ENCODE results near the gene RCBTB2.

Gene RCBTB2

DNA sequence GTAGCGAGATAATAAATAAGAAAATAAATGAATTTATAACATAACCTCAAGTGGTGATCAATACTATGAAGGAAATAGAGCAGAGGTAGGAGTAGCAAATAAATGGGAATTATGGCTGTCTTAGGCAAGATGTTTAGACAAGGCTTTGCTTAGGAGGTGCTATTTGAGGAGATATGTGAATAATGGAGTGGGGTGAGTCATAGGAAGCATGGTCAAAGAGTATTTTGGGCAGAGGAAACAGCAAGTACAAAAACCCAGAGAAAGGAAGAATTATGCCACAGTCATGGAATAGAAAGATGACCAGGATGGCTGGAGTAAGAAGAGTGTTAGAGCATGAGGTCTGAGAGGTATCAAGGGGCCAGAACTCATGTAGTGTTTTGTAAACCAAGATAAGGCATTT, 86.4 kb downstream of the RCBTB2 start:
- no peaks in the 10 kb centered on the region for H3K9me2 ChIP-seq (replicated peaks; ENCODE audit: control insufficient read depth, low read length)
- H3K27ac ChIP-seq (ENCODE audit: low read depth, low read length): no peak overlapping the region
- peaks cover 12% of the 10 kb centered on the region; the same call in 1 of the 2 replicates for H3K9me3 ChIP-seq (ENCODE audit: control insufficient read depth, insufficient read depth, low read length)
- TF ChIP-seq, protein P1, sequence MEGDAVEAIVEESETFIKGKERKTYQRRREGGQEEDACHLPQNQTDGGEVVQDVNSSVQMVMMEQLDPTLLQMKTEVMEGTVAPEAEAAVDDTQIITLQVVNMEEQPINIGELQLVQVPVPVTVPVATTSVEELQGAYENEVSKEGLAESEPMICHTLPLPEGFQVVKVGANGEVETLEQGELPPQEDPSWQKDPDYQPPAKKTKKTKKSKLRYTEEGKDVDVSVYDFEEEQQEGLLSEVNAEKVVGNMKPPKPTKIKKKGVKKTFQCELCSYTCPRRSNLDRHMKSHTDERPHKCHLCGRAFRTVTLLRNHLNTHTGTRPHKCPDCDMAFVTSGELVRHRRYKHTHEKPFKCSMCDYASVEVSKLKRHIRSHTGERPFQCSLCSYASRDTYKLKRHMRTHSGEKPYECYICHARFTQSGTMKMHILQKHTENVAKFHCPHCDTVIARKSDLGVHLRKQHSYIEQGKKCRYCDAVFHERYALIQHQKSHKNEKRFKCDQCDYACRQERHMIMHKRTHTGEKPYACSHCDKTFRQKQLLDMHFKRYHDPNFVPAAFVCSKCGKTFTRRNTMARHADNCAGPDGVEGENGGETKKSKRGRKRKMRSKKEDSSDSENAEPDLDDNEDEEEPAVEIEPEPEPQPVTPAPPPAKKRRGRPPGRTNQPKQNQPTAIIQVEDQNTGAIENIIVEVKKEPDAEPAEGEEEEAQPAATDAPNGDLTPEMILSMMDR (IDR thresholded peaks at IDR 0.05; ENCODE audit: low read depth, low read length, poor library complexity, severe bottlenecking): no peak
- no peak for TF ChIP-seq EZH2phosphoT487 (IDR thresholded peaks at IDR 0.05; ENCODE audit: borderline replicate concordance, low read length)
- no peaks in the 10 kb centered on the region for H3K27me3 ChIP-seq (ENCODE audit: control insufficient read depth, low read length)
- H3K4me1 ChIP-seq (ENCODE audit: control insufficient read depth, low read length): no peaks in the 10 kb centered on the region
- H4K20me1 ChIP-seq (ENCODE audit: control insufficient read depth, insufficient read depth, low read depth, low read length): no peaks in the 10 kb centered on the region
- H3K4me2 ChIP-seq (ENCODE audit: low read length): no peak overlapping the region
- peaks cover 39% of the 10 kb centered on the region for H3K79me2 ChIP-seq (ENCODE audit: control insufficient read depth, low read length)
- H3K36me3 ChIP-seq (ENCODE audit: control insufficient read depth, low read length): peaks cover 59% of the 10 kb centered on the region
- no peak overlapping the region for H3K4me3 ChIP-seq (ENCODE audit: low read length)
- no peaks in the 10 kb centered on the region for H3F3A ChIP-seq (ENCODE audit: control insufficient read depth, insufficient read depth)

DNA sequence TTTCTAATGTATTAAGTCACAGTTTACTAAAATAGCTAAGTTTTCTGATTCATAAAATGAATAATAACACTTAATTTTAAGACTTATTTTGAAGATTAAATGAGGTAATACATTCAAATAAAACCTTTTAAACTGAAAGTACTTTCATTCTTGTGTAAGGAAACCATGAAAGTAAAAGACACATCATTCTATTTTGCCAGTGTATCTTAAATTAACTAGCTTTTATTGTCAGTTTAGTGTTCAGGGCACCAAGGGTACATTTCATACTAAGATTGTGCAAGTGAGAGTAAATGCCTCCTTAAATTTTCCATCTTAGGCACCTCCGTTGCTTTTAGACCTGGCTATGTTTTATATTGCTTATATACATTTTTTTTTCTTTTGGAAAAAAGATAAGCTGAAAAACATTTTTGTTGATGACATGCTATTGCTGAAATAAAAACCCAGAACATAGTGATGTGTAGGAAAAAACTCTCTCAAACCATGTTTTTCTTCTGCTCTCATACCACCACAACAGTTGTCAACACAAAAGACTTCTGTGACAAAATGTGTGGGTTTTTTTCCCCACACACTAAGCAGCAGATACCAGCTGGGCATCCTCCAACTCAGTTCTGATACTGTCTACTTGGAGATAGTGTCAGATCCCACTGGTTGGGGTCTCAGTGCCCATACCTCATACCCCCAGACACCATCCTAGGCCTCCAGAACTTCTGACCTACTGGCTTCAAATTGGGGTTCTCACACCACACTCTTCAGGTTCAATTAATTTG, 89.3 kb downstream of the RCBTB2 start:
- H4K20me1 ChIP-seq (ENCODE audit: control insufficient read depth, insufficient read depth, low read depth, low read length): no peaks in the 10 kb centered on the region
- no peaks in the 10 kb centered on the region for H3K9me3 ChIP-seq (ENCODE audit: control insufficient read depth, insufficient read depth, low read length)
- H3K27me3 ChIP-seq (ENCODE audit: control insufficient read depth, low read length): no peaks in the 10 kb centered on the region
- H3K27ac ChIP-seq (ENCODE audit: low read depth, low read length): no peak overlapping the region
- H3K79me2 ChIP-seq (ENCODE audit: control insufficient read depth, low read length): peaks cover 12% of the 10 kb centered on the region
- H3F3A ChIP-seq (ENCODE audit: control insufficient read depth, insufficient read depth): no peaks in the 10 kb centered on the region
- H3K4me1 ChIP-seq (ENCODE audit: control insufficient read depth, low read length): no peaks in the 10 kb centered on the region
- no peak for TF ChIP-seq EZH2phosphoT487 (IDR thresholded peaks at IDR 0.05; ENCODE audit: borderline replicate concordance, low read length)
- TF ChIP-seq, protein P1 (IDR thresholded peaks at IDR 0.05; ENCODE audit: low read depth, low read length, poor library complexity, severe bottlenecking): no peak
- no peaks in the 10 kb centered on the region for H3K9me2 ChIP-seq (replicated peaks; ENCODE audit: control insufficient read depth, low read length)
- peaks cover 43% of the 10 kb centered on the region for H3K36me3 ChIP-seq (ENCODE audit: control insufficient read depth, low read length)
- no peak overlapping the region for H3K4me3 ChIP-seq (ENCODE audit: low read length)
- H3K4me2 ChIP-seq (ENCODE audit: low read length): no peak overlapping the region

Measured in DOHH2 (cell line).